HG02678 (cell line): Measurements from ENCODE around the gene UBASH3B.
"Not testable (repeated sequence)": the region's sequence is repeated elsewhere in the genome, so short reads cannot be mapped to it uniquely, and the experiment has no call there.

Source experiments
- ATAC-seq: cut with Tn5 transposase; IDR thresholded peaks from one replicate; pipeline ENCODE4 v1.9.1; 2021; ENCODE audit warnings: mild to moderate bottlenecking, moderate library complexity; ENCODE audit not compliant: unreplicated experiment

Gene UBASH3B

DNA sequence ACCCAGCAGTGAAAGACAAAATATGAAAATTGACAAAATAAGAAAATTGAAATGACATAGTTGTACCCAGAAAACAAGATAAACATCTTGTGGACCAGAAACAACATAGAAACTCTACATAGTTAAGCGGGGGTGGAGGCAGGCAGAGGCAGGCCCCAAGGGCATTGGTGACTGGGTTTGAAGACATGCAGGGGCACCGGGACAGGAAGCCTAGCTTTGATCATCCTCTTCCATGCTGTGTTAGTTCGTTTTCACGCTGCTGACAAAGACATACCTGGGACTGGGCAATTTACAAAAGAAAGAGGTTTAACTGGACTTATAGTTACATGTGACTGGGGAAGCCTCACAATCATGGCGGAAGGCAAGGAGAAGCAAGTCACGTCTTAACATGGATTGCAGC is 149.3 kb downstream of the UBASH3B start:
- no peak for ATAC-seq

DNA sequence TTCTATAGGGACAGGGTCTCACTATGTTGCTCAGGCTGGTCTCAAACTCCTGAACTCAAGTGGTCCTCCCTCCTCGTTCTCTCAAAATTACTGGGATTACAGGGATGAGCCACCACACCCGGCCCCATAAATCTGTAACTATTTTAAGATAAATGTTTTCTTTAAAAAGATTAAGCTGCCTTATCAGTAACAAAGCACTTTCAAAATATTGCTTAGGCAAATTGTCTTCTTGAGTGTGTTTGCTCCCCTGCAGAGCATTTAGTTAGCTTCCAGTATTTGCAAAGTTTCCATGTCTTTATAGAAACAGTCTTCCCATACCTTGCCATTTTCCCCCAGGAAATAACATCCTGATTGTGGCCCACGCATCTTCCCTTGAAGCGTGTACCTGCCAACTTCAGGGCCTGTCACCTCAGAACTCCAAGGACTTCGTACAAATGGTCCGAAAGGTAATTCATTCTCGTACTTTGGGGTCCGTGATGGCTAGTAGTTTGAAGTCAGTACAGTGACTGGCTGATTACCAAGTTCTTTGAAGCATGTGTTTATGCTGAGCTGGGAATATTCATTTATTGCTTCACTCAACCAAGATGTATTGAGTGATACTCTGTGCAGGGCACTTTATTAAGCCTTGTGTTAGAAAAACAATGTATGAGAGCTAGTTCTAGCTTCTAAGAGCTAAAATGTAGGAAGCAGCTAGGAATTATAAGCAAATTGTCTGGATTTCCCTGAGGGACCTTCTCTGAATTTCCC is 152.4 kb downstream of the UBASH3B start:
- peak; percentile 4 for ATAC-seq

DNA sequence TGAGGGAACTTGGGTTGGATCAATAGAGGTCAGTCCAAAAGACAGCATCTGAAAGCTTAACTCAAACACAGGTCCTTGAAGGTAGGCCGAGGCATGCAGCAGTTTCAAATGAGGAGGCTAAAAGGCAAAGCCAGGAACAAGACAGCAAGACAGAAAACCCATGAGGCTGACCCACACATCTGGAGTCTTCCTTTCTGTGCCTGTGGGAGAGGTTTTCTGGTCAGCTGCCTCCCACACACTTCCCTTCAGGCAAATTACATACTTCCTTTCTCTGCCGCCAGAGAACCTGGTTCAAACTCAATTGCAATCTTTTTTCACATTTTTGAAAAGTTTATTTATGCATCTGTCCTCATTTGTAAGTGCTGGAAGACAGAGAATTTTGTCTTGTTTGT is 153.0 kb downstream of the UBASH3B start:
- peak; percentile 93 for ATAC-seq

DNA sequence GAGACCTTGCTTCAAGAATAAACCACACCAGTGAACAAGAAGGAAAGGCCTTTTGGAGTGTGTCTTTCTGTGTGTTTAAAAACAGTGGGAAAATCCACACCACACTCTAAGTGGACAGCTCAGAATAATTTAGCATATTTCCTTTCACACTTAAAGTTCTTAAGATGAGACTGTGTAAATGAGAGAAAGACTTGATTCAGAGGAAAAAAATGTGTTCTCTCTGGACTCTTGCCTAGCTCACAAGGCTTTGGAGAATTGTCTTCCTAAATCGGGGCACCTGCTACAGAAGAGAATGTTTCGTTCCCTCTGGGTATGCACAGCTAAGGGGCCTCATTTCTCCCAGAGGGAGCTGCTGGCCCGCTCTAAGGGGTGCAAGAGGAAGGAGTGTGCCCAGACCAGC is 154.3 kb downstream of the UBASH3B start:
- no peak for ATAC-seq

DNA sequence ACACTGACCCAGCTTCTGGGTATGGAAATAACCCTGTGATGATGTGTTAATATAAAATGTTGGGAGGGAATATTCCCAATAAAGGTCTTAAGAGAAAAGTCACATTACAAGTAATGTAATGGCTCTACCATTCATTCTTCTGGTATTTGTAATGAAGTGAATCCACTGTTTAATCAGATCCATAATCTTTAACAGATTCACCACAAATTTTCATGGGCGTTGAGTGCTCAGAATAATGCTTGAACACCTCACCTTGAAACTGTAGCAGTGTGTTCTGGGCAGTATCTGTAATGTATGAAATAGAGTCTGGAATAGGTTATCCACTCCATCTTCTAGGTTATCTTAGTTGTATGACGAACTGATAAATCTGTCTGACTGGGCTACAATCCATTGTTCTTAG is 156.2 kb downstream of the UBASH3B start:
- no peak for ATAC-seq

DNA sequence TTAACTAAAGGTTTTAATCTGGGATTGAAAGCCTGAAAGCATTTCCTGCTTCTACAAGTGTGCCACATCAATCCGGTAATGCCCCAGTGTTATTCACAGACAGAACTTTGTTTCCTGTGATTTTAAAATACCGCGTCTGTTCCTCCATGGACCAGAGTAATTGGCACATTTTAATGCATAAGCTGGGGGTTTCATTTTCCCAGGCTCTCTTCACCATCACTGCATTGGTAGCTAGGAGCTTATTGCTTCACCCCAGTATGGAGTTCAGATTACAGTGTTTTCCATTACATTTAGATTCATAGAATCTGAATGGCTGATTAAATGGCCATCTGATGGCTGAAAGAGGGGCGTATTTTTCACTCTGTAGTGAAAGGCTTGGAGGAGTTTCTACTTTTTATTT is 157.1 kb downstream of the UBASH3B start:
- ATAC-seq = no peak

DNA sequence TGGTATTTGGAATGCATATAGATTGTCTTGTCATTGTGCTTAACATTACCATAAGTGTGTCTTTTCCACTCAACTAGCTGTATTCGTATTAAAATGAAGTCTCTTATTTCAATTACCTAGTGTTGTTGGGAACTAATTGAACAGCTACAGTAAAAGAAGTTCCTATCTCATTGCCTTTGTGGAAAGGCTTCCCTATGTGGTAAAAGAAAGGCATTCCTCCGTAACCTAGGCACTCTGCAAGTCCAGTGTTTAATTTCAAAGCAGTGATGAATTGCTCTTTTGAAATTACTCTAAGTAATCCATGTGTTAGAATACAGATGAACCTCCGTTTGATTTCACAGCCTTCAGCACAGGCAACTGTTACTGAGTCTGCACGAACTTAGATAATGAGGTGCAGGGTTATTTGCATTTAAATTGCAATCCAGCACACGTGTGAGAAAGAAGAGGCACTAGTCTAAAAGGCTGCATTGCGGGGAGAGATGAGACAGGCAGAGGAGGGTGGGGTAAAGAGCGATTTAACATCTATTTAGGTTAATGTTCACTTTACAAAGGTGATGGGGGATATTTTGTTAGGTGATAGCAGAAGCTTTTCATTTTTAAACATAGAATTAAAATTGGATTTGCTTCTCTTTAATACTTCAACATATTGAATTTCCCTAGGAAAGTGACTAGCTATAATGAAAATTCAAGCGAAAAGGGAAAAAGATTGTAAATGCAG is 157.8 kb downstream of the UBASH3B start:
- ATAC-seq = no peak

DNA sequence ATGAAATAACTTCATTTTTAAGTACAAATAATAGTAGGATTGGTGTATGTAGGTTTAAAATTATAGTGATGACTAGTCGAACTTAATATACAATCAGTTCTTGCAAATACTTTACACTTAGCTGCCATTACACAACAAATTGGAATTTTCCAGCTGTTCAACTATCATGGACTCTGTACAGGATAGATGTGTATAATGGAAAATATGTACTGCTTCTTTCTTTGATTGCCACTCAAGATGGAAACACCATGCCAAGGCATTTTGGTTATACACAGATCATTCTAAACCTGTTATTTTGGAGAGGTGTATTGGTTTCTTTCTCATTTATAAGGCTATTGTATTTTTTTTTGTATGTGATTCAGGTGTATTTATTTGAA is 158.4 kb downstream of the UBASH3B start:
- no peak for ATAC-seq

DNA sequence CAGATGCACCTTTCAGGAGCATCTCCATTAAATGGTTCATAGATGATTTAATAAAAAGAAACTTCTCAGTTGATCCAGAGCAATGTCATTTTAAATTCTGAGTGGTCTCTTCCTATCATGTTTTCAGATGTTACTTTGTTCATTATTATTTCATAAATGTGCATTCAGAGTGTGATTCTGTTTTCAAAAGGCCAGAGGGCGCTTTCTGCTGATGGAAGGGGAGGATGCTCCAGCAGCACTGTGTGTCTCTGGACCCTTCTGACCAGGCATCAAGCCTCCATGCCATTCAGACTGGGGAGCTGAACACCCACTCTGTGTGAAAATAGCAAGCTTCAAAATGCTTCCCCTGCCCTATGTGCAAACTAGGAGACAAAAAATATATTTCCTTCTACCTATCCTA is 158.9 kb downstream of the UBASH3B start:
- no peak for ATAC-seq

DNA sequence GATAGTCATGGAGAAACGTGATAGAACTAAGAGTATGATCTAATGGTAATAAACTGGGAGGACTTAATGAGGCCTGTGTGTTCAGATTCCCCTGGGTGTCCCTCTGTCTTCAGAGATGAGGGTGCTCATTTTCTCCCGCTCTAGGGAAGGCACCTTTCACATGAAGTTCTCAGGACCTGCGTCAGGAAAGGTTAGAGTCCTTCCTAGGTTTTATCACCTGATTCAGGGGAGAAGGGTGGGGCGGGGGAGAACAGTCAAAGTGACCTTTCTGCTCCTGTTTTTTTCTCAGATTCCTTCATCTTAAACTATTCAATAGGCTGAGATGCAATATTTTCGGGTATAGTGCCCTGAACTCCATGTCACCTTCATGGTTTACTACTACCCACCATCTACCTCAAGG is 160.4 kb downstream of the UBASH3B start:
- ATAC-seq = no peak

DNA sequence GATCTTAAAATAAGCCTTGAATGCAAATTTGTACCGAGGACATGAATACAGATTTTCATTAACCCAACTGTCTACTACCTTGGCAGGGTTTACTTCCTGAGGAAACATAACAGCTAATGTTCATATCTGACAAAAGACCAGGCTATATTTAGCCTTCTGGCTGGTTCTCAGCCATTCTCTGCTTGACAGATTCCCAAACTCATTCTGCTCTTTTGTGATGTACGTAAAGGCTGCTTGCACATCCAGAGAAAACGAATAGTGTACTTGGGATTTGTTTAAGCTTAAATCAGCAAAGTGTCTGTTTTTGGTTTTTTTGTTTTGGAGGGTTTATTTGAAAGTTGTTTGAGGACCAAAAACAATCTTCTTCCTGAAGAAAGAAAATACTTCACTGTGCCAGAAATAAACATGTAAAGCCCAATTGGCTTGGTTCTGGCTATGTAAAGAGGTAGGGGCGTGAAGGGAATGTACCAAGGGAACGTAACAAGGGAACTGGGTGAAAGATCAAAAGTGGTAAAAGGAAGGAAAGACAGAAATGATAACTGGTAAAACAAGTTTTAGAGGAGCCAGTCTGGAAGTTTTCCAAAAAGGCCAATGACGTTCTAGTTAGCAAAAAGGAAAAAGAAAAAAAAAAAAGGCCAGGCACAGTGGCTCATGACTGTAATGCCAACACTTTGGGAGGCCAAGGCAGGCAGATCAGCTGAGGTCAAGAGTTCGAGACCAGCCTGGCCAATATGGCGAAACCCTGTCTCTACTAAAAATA is 161.4 kb downstream of the UBASH3B start:
- ATAC-seq = no peak

DNA sequence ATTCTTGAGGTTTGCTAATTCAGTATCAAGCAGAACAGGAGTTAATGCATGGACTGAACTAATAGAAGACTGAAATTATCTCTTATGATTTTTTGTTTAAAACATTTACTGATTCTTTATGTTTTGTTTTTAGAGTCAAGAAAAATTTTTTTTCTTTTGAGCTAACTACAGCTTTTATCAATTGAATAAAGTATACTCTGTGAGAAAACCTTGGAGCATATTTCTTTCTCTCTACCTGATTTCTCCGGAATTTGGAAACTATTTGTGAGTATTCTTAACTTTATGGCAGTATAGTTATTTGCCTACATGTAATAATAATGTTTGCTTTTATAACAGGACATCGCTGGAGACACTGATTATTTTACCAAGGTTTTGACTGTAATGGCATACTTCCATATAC is 164.6 kb downstream of the UBASH3B start:
- ATAC-seq = no peak

DNA sequence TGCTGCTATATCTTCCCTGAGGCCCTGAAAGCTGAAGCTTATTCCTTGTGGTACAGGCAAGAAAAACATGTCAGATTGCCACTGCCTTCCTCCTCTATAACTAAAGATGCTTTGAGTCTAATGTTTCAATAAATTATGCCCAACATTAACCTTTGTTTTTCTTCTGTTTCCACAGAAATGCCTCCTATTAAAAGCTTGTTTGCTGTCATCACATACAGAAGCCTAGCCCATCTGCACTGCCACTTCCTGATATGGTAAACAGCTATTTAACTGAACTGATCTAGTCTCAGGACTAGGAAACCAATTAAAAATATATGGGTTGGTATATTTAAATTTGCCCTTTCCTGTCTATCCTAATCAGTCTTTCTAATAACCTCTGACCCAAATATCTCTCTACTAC is 165.6 kb downstream of the UBASH3B start:
- no peak for ATAC-seq

DNA sequence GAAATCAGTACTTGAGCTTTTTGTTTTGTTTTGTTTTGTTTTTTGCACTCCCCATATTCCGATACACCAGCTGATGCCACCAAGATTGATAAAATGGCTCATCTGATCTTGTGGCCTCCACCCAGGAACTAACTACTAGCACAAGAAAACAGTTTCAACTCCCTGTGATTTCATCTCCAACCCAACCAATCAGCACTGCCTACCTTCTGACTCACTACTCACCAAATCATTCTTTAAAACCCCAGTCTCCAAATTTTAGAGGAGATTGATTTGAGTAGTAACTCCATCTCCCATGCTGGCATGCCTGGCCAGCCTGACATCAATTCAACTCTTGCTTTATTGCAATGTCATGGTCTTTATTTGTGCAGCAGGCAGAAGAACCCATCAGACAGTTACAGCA is 166.7 kb downstream of the UBASH3B start:
- no peak for ATAC-seq

DNA sequence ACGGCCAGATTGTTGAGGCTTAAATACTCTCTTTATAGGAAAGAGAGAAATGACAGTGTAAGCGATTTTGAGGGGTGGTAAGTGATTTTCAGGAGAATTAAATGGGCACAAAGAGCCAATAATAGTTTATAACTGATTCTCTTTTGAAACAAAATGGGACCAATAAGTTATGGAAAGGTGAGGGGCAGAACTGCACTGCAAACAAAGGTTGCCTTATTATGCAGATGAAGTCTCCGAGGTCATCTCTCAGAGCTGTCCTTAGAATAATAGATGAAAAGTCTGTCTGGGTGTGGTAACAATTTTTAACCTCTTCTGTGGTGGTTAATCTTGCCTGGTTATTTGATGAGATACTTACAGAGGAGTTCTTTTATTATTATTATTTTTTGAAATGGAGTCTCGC is 168.0 kb downstream of the UBASH3B start:
- ATAC-seq = no peak

DNA sequence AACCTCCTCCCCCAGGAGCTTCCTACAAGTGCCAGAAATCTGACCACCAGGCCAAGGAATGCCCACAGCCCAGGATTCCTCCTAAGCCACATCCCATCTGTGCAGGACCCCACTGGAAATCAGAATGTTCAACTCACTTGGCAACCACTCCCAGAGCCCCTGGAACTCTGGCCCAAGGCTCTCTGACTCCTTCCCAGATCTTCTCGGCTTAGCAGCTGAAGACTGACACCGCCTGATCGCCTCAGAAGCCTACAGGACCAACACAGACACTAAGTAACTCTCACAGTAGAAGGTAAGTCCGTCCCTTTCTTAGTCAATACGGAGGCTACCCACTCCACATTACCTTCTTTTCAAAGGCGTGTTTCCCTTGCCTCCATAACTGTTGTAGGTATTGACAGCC is 173.8 kb downstream of the UBASH3B start:
- not testable (repeated sequence) for ATAC-seq

DNA sequence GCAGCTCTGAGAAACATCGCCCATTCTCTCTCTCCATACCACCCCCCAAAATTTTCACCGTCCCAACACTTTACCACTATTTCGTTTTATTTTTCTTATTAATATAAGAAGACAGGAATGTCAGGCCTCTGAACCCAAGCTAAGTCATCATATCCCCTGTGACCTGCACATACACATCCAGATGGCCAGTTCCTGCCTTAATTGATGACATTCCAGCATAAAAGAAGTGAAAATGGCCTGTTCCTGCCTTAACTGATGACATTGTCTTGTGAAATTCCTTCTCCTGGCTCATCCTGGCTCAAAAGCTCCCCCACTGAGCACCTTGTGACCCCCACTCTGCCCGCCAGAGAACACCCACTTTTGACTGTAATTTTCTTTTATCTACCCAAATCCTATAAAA is 176.8 kb downstream of the UBASH3B start:
- ATAC-seq = not testable (repeated sequence)

DNA sequence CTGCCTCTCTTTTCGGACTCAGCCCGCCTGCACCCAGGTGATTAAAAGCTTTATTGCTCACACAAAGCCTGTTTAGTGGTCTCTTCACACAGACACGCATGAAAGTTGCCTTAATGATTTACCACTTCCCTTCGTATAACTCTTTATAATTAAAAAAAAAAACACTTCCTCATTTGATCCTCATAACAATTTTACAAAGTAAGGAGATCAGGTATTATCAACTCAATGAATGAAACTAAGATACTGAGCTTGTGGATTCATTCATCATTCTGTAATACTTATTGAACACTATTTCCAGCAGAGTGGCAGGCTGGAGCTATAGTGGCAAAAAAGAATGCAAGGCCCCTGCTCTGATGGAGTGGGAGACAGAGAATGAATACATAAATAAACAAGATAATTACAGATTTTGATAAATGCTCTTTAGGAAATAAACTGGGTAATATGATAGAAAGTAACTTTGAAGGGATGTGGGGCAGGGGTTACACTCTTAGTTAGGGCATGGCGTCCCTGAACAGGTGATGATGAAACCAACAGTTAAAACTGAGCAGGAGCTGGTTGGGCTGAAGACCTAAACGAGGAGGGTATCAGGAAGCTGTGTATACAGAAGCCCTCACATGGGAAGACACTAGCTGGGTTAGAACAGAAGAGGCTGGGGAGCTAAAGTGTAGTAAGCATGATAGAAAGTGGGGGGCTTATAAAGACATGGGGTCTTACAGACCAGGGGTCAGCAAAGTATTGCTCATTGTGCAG is 177.4 kb downstream of the UBASH3B start:
- no peak for ATAC-seq

DNA sequence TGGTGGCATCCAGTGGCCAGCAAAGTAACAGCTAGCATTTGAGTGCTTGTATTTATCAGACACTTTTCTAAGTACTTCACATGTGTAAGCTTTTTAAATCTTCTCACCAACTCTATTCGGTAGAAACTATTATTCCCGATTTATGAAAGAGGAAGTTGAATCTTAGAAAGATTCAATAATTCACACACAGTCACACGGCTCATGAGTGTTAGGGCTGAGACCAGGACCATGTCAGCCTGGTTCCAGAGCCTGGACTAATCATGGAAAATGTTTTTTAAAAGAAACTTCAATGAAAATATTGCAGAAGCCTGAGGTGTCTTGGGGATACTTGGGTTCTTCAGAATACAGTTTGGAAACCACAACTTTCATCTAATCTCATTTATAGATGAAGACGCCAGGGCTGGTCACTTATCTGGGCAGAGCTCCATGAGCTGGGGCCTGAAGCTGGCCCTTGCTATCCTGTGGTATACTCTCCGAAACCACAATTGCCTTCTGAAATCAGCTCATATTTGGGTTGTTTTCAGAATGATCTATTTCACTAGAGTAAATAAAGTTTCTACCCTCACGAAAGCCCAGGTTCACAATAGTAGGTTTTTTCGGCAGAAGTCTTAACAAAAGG is 178.4 kb downstream of the UBASH3B start:
- no peak for ATAC-seq

DNA sequence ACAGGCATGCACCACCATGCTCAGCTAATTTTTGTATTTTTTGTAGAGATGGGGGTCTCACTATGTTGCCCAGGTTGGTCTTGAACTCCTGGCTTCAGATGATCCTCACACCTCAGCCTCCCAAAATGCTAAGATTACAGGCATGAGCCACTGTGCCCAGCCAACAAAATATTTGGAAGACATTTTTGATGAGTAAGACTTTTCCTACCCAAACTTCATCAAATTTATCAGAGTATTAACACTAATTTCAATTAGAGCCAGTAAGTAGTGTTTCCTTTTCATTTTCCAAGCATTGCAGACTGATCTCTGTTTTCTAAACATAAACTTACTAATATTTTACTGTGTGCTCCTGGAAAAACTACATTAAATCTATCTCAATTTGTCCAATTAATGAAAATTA is 181.4 kb downstream of the UBASH3B start:
- no peak for ATAC-seq
